ENCODE measurements around the gene CC2D1A. TPM values are rescaled to one million over a fixed set of nuclear protein-coding genes. Genes with fewer than 3 reads are reported as not detected.

Gene CC2D1A
- total RNA-seq, 1 donor from 2014 or later: 35.4 TPM

DNA sequence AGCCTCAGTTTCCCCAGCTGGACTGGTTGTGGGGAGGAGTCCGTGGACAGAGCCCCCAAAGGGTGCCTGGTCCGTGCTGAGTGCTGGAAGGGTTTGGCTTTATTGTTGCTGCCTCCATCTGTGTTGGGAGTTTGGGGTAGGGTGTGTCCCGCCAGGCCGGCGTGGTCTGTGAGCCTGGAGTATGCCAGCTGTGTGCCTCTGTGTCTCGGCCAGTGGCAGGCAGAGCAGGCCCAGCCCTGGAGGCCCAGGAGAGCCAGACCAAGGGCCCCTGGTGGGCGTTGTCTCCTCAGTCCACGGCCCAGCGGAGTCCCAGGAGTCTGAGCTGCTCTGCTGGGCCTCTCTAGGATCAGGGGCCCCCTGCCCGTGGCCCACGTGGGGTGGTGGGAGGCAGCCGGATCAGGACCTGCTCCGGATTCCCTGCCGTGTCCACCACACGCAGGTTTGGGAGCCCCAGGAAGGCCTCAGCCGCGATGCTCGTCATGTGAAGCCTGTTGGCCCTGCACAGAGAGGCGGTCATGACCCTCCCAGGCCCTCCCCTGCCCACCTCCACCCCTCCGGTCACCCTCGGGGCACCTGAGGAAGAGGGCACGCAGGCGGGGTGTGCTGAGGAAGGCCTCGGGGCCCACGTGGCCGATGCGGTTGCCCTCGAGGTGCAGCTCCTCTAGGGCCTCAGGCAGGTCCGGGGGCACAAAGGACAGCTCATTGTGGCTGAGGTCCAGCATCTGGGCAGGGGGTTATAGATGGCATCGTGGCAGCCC is 25.6 kb downstream of the CC2D1A start:
- H3K4me1 Mint-ChIP-seq (ENCODE audit: unreplicated experiment): peaks cover 8% of the 10 kb centered on the region
- no peak overlapping the region for H3K27ac Mint-ChIP-seq
- TF ChIP-seq, protein P1, sequence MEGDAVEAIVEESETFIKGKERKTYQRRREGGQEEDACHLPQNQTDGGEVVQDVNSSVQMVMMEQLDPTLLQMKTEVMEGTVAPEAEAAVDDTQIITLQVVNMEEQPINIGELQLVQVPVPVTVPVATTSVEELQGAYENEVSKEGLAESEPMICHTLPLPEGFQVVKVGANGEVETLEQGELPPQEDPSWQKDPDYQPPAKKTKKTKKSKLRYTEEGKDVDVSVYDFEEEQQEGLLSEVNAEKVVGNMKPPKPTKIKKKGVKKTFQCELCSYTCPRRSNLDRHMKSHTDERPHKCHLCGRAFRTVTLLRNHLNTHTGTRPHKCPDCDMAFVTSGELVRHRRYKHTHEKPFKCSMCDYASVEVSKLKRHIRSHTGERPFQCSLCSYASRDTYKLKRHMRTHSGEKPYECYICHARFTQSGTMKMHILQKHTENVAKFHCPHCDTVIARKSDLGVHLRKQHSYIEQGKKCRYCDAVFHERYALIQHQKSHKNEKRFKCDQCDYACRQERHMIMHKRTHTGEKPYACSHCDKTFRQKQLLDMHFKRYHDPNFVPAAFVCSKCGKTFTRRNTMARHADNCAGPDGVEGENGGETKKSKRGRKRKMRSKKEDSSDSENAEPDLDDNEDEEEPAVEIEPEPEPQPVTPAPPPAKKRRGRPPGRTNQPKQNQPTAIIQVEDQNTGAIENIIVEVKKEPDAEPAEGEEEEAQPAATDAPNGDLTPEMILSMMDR (conservative IDR thresholded peaks at IDR 0.05): no peak
- H3K27me3 Mint-ChIP-seq: peaks cover 11% of the 10 kb centered on the region
- DNase-seq (ENCODE audit: extremely low spot score, unreplicated experiment): no peak
- H3K36me3 Mint-ChIP-seq: no peaks in the 10 kb centered on the region
- H3K9me3 Mint-ChIP-seq: no peaks in the 10 kb centered on the region
- no peak overlapping the region for H3K4me3 Mint-ChIP-seq

- Mint-ChIP-seq H3K9me3 (no peaks in the 10 kb centered on the region), H3K27ac (no peak overlapping the region), H3K36me3 (no peaks in the 10 kb centered on the region), H3K4me3 (no peak overlapping the region), H3K27me3 (peaks cover 11% of the 10 kb centered on the region), H3K4me1 (ENCODE audit: unreplicated experiment) (peaks cover 8% of the 10 kb centered on the region)
- no peak for DNase-seq (ENCODE audit: extremely low spot score, unreplicated experiment)
- TF ChIP-seq, protein P1 (conservative IDR thresholded peaks at IDR 0.05): no peak
Observed at GRCh38 chr19:13932149-13932637, 26.2 kb downstream of the CC2D1A start.

DNA sequence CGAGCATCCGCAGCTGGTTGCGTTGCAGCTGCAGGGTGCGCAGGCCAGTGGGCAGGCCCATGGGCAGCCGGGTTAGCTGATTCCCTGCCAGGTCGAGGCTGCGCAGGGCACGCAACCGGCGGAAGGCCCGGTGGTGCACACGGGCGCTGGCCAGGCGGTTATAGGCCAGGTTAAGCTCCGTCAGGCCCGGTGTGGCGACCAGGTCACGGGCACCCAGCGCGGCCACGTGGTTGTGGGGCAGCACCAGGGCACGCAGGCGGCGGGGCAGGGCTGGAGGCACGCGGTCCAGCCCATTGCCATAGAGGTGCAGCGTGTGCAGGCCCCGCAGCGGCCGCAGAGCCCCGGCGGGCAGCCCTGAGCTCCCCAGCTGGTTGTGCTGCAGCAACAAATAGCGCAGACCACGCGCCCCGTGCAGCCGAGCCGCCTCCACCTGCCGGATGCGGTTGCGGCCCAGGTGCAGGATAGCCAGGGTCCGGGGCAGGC is 27.0 kb downstream of the CC2D1A start:
- TF ChIP-seq, protein P1 (conservative IDR thresholded peaks at IDR 0.05): no peak
- DNase-seq (ENCODE audit: extremely low spot score, unreplicated experiment): no peak
- Mint-ChIP-seq H3K27me3 (peaks cover 14% of the 10 kb centered on the region), H3K4me3 (no peak overlapping the region), H3K27ac (no peak overlapping the region), H3K9me3 (no peaks in the 10 kb centered on the region), H3K36me3 (no peaks in the 10 kb centered on the region), H3K4me1 (ENCODE audit: unreplicated experiment) (peaks cover 12% of the 10 kb centered on the region)

GRCh38 chr19:13934785-13935109 is 28.7 kb downstream of the CC2D1A start:
- peaks cover 14% of the 10 kb centered on the region for H3K27me3 Mint-ChIP-seq
- peaks cover 12% of the 10 kb centered on the region for H3K4me1 Mint-ChIP-seq (ENCODE audit: unreplicated experiment)
- TF ChIP-seq, protein P1 (conservative IDR thresholded peaks at IDR 0.05): no peak
- peak overlapping the region; percentile 9 for H3K27ac Mint-ChIP-seq
- H3K36me3 Mint-ChIP-seq: no peaks in the 10 kb centered on the region
- no peak overlapping the region for H3K4me3 Mint-ChIP-seq
- DNase-seq (ENCODE audit: extremely low spot score, unreplicated experiment): no peak
- H3K9me3 Mint-ChIP-seq: no peaks in the 10 kb centered on the region

- Mint-ChIP-seq H3K9me3 (no peaks in the 10 kb centered on the region), H3K4me1 (ENCODE audit: unreplicated experiment) (peaks cover 12% of the 10 kb centered on the region), H3K27me3 (peaks cover 14% of the 10 kb centered on the region), H3K27ac (no peak overlapping the region), H3K36me3 (no peaks in the 10 kb centered on the region), H3K4me3 (no peak overlapping the region)
- no peak for DNase-seq (ENCODE audit: extremely low spot score, unreplicated experiment)
- TF ChIP-seq, protein P1 (conservative IDR thresholded peaks at IDR 0.05): no peak
Observed at GRCh38 chr19:13935765-13936510, 29.9 kb downstream of the CC2D1A start.
